GM06990 (cell line): ENCODE results near the gene SIRPA.

Experiments used
- DNase-seq: peaks from one replicate; pipeline ENCODE4 v3.0.0-alpha.2; 2011; ENCODE audit not compliant: insufficient read length; ENCODE audit errors: extremely low read depth
- H3K27me3 ChIP-seq: replicated peaks from 2 replicates; pipeline ENCODE4 v1.6.0; 2011; ENCODE audit warnings: low read length; ENCODE audit not compliant: control insufficient read depth, insufficient read depth
- H3K36me3 ChIP-seq: 2 replicates; pipeline ENCODE4 v1.5.1; 2011; ENCODE audit warnings: low read length; ENCODE audit not compliant: control insufficient read depth, insufficient read depth
- H3K4me3 ChIP-seq: replicated peaks from 2 replicates; pipeline ENCODE4 v1.5.1; 2011; ENCODE audit warnings: low read depth, mild to moderate bottlenecking, control low read depth, low read length
- TF ChIP-seq, protein P1 (sequence below): IDR thresholded peaks from 2 replicates; pipeline ENCODE4 v1.5.1; 2011; ENCODE audit warnings: low read length, control low read depth, mild to moderate bottlenecking, inconsistent platforms; ENCODE audit not compliant: insufficient read depth, poor library complexity, severe bottlenecking

Gene SIRPA

DNA sequence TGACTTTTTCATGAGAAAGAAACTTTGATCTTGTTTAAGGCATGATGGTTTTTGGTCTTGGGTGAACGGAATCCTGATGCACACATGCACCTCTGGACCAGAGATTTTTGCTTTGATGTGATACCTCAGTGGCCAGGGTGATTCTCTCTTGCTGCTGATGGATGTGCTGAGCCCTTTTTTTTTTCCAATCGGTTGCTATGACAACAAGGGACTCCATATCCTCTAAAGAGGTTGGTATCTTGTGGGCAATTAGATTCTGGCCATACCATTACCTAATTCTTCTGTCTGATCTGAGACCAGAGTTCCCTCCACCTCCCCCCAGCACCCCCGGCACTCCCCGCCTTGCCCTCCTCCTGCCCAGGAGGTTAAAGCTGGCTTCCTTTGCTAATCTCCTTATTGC, 73.8 kb downstream of the SIRPA start:
- H3K36me3 ChIP-seq = no peaks in the 10 kb centered on the region
- peaks cover 1% of the 10 kb centered on the region for H3K27me3 ChIP-seq
- TF ChIP-seq, protein P1, sequence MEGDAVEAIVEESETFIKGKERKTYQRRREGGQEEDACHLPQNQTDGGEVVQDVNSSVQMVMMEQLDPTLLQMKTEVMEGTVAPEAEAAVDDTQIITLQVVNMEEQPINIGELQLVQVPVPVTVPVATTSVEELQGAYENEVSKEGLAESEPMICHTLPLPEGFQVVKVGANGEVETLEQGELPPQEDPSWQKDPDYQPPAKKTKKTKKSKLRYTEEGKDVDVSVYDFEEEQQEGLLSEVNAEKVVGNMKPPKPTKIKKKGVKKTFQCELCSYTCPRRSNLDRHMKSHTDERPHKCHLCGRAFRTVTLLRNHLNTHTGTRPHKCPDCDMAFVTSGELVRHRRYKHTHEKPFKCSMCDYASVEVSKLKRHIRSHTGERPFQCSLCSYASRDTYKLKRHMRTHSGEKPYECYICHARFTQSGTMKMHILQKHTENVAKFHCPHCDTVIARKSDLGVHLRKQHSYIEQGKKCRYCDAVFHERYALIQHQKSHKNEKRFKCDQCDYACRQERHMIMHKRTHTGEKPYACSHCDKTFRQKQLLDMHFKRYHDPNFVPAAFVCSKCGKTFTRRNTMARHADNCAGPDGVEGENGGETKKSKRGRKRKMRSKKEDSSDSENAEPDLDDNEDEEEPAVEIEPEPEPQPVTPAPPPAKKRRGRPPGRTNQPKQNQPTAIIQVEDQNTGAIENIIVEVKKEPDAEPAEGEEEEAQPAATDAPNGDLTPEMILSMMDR = no peak
- H3K4me3 ChIP-seq = no peak overlapping the region
- no peak for DNase-seq

DNA sequence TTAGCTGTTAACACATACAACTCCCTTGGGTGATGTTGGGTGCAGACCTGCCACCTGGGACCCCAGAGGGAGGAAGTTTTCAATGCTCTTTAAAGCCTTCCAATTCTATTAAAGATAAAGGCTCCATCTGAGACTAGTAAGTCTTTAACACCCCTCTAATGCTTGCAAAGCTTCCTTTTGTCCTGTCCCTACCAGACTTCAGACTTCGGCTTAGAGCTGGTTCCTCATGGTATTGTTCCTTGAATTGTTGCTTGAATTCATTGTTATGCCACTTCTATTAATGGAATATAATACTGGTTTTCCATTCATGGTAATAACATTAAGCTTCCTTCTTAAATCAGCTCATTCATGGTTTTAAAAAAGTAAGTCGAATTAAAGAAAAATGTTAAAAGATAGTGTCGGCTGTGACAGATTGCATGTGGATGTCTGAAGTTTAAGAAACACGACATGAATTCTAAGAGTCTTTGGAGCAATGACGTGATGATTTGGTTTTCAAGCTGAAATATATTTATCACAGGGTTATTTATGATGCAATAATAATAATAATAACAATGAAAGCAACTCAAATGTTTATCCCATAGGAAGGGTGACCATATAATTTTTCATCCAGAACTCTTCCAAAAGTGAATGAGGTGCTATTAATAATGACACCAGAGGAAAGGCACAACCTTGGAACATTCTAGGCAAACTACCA, 76.8 kb downstream of the SIRPA start:
- DNase-seq = no peak
- TF ChIP-seq, protein P1 = no peak
- Histone ChIP-seq H3K4me3 (no peak overlapping the region), H3K36me3 (no peaks in the 10 kb centered on the region), H3K27me3 (peaks cover 1% of the 10 kb centered on the region; the same call in 1 of the 2 replicates)

DNA sequence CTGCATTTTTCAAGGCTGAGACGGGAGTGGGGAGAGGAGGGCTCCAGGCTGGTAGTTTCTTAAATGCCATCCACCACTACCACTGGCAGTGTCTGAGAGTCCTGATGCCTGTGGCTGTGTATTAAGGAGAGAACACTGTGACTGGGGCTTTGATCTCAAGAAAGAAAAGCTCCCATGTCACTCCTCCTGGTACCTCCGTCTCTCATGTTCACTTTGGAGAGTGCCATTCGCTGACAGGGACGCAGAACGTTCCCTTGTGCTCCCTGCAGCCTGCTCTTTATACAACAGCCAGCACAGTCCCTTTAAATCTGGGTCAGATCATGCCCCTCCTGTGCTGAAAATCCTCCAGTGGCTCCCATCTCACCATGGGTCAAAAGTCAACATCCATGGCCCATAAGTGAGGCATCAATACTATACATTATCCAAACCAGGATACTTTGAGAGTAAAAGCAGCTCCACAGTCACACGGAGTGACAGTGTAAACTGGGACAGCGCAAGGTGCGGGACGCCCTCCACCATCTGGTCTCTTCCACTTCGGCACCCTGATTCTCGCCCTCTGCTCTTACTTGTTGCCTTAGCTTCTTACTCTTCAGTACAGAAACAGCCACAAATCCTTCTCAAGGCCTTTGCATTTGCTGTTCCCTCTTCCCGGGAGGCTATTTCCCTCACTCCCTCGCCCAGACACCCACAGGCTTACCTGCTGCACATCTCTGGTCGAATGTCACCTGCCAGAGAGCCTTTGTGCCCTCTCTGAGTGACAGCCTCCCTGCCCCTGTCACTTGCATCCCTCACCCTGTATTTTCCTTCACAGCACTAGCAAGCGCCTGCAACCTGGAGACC, 78.6 kb downstream of the SIRPA start:
- no peak for DNase-seq
- H3K36me3 ChIP-seq = no peaks in the 10 kb centered on the region
- TF ChIP-seq, protein P1 = no peak
- H3K4me3 ChIP-seq = no peak overlapping the region
- peaks cover 1% of the 10 kb centered on the region; the same call in 1 of the 2 replicates for H3K27me3 ChIP-seq

DNA sequence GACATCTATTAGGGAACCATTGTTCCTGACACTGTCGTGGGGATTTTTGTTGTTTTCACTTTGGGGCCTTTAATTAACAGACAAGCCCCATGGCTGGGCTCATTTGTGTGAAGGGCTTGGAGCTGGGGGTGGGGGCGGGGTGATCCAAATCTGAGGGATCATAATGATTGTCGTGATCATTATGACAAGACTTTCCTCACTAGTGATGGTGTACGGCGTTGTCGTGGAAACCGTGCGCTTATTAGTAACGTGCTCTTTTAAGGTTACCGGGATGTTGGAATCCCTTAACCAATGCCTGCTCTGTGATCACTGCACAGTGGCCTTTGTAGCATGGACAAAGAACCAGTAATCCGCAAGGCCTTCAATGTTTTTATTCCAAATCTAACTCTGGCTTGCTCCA, 80.1 kb downstream of the SIRPA start:
- no peaks in the 10 kb centered on the region; the same call in 1 of the 2 replicates for H3K27me3 ChIP-seq
- TF ChIP-seq, protein P1 = no peak
- H3K36me3 ChIP-seq = no peaks in the 10 kb centered on the region
- DNase-seq = no peak
- H3K4me3 ChIP-seq = no peak overlapping the region

DNA sequence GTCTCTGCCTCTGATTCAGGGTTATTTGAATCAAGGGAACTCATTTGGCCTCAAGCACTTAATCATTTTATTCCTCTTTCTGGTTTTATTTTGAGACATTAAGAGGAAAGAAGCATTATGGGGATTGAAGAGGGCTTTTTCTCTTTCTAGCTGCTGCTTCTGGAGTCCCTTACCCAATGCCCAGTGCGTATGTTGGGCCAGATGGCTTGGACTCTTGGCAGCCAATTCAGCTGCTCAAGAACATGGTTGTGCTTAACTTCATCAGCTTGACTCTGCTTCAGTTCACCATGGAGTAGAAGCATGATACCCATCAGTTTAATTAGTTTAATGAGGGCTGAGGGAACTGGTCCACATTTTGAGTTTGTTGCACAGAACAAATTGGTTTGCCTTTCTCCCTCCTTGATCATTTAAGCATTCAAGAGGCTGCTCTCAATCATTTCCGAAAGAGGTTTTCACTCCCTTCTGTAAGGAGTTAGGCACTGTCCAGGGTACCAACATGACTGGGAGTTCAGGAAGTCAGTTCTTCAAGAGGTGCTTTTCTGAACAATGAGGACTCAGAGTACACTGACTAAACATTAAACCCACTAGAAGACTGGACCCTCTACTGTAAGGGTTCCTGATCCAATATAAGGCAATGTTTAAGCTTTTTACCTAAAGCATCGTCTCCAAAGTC, 84.0 kb downstream of the SIRPA start:
- H3K36me3 ChIP-seq = no peaks in the 10 kb centered on the region
- DNase-seq = no peak
- H3K4me3 ChIP-seq = no peak overlapping the region
- H3K27me3 ChIP-seq = no peaks in the 10 kb centered on the region; the same call in 1 of the 2 replicates
- TF ChIP-seq, protein P1 = no peak
